22Rv1 (cell line): ENCODE results near the gene INSIG2.

ENCODE experiments used
- H3K27ac ChIP-seq: fragments of 450-650 bp; 2 replicates; pipeline ENCODE4 v1.5.1; 2017
- ZFX ChIP-seq: fragments of 450-650 bp; IDR thresholded peaks from 2 replicates; pipeline ENCODE4 v1.6.1; 2017; ENCODE audit warnings: antibody characterized with exemption, borderline replicate concordance
- TF ChIP-seq, protein P1 (sequence below): fragments of 450-650 bp; IDR thresholded peaks from 2 replicates; pipeline ENCODE4 v1.5.1; 2017; ENCODE audit warnings: mild to moderate bottlenecking

INSIG2 gene

DNA sequence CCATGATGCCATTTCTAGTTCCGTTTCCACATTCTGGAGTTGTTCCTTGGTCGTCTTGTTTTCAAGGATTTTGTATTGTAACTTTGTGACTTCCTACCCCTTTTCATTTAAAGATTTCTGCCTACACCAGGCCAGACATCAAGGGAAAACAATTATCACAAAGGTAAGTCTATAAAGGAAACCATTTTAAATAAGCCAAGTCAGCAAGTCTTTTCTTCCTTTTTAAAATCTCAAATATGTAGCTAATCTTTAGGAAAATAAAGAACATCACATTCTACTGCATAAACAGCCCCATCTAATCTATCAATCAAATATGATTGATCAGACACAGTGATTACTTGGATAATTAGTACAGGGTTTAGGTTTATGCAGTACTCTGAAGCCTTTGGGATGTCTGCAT, 35.8 kb upstream of the INSIG2 start:
- H3K27ac ChIP-seq, result no peak overlapping the region

DNA sequence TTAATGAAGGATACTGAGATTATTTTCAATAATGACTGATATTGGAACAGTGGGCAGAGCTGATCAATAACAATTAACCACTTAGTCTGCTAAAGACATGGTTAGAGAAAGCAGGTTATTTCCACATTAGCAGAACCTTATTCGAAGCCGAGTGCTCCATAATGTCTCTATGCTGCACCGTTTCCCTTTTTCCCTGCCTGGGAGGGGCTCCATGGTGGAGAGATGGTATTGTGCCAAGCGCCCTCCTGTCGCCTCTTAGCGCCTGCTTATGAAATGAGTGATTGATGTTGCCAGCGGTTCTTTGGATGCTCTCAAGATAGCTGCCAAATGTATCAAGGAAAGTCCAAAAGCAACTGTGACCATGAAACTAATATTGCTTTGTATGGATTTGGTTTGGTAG, 34.6 kb upstream of the INSIG2 start:
- no peak for TF ChIP-seq ZFX
- TF ChIP-seq, protein P1, sequence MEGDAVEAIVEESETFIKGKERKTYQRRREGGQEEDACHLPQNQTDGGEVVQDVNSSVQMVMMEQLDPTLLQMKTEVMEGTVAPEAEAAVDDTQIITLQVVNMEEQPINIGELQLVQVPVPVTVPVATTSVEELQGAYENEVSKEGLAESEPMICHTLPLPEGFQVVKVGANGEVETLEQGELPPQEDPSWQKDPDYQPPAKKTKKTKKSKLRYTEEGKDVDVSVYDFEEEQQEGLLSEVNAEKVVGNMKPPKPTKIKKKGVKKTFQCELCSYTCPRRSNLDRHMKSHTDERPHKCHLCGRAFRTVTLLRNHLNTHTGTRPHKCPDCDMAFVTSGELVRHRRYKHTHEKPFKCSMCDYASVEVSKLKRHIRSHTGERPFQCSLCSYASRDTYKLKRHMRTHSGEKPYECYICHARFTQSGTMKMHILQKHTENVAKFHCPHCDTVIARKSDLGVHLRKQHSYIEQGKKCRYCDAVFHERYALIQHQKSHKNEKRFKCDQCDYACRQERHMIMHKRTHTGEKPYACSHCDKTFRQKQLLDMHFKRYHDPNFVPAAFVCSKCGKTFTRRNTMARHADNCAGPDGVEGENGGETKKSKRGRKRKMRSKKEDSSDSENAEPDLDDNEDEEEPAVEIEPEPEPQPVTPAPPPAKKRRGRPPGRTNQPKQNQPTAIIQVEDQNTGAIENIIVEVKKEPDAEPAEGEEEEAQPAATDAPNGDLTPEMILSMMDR, result no peak
- H3K27ac ChIP-seq, result no peak overlapping the region

More for the DNA sequence above, 35.8 kb upstream of the INSIG2 start:
- TF ChIP-seq, protein P1, result no peak
- TF ChIP-seq ZFX, result no peak

DNA sequence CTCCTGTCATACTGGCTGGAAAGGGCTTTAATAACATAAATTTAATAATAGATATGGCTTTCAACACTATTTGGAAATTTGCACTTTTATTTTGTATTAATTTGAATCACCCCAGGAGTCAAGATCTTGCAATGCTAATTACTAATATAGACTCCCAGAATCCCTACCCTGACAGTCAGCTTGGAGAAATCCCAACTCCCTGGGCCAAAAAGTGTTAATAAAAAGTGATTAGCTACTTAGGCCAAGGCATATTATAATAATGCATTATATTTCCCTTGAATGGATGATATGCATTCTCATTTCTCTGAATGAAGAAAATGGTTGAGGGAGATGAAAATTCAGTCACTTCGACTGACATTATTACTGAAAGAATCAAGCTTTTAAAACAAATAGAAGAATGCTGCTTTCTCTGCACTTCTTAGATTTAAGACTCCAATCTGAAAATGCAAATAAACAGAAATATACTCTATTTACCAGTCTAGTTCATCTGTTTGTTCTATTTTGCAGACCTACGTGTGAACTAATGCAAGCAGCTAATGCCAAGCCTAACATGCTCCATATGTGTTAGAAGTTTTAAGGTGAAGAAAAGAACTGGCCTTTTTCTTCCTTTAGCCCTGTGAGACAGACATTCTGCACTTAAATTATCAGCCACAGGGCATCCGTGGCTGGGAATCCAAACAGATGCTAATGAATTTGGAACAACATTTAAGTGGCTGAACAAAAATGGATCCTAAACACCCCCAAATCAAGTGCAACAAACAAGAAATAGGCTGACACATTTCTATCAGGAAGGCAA, 33.9 kb upstream of the INSIG2 start:
- no peak overlapping the region for H3K27ac ChIP-seq

DNA sequence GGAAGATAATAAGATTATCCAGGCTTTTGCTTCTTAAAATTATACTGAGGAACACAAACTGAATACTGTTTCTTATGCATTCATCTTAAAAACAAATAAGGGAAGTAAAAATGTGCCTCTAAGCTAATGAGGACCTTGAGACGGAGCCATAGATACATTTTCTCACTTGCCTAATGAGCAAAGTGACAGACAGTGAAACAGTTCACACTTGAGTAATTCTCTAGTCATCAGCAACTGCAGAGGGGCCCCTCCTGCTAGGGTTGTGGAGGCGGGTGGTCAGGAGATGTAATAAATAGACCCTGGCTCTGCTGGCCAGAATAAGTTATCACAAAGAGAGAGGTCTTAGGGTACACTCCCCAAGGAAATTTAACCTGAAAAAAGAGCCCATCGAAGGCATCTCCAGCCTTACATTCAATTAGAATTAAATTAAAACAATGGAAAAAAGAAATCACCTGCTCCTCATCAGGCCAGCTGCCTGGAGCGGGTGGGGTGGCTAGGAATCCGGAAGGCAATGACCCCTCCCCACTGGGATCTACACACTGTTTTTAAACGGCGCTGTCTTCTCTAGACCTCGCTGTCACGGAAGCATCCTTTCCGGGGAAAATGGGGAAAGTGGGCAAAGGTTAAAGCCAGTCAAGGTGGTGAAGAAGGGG, 32.6 kb upstream of the INSIG2 start:
- TF ChIP-seq, protein P1, result no peak
- no peak for TF ChIP-seq ZFX
- H3K27ac ChIP-seq, result no peak overlapping the region

More for the DNA sequence above, 33.9 kb upstream of the INSIG2 start:
- TF ChIP-seq ZFX, result no peak
- TF ChIP-seq, protein P1, result no peak

DNA sequence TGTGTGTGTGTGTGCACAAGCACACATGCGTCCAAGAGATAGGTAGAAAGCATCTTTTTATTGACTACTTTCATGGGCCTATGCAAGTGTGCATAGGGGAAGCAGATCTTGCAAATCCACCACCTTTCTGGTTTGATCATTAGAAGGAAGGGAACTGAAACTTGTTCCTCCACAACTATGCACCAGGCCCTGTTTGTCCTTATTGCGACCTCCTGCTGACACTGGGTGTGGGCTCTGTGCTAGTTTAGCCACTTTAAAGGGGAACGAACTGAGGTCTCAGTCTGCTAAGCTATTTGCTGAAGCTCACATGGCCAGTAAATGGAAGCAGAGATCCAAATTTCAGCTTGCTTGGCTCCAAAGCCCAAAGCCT, 32.1 kb upstream of the INSIG2 start:
- TF ChIP-seq ZFX, result no peak
- TF ChIP-seq, protein P1, result no peak
- H3K27ac ChIP-seq, result no peak overlapping the region

DNA sequence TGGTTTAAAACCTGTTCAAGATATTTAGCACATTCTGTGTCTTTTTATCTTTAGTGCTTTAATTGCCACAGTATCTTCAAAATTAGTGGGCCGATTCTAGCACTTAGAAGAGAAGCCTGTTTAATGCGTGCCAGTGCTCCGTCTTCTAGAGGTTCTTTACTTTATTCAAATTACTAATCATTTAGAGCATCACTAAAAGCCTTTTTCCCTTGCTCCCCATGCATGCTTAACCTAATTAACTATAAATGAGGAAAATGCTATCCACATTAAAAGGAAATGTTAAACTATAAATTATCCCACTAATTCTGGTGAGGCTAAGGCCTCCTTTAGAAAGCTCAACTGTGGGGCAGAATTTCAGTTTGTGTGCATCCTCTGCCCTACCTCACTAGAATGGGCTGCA, 31.5 kb upstream of the INSIG2 start:
- TF ChIP-seq ZFX, result no peak
- TF ChIP-seq, protein P1, result no peak
- H3K27ac ChIP-seq, result no peak overlapping the region

DNA sequence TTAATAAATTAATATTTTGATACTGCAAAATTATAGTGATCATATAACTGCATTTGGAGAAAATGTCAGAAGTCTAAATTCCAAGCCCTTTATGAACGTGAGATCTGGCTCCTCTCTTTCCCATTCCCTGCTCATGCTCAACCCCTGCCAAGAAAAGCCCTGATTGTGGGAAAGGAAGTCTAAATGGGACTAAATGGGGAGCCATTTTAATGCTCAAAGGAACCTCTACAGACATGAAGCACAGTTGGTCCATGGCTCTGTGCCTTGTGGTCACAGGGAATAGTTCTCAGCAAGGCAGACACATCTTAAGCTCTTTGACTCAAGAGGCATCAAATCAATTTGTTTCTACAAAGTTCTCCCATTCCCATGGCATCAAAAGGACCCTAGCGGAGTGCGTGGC, 29.3 kb upstream of the INSIG2 start:
- TF ChIP-seq, protein P1, result no peak
- TF ChIP-seq ZFX, result no peak
- no peak overlapping the region for H3K27ac ChIP-seq
